ELR (cell line): ENCODE measurements around the gene CASQ1.

Experiments used
- DNase-seq: peaks from one replicate; pipeline ENCODE4 v3.0.0-alpha.2; 2015; ENCODE audit warnings: low read depth

Gene CASQ1

DNA sequence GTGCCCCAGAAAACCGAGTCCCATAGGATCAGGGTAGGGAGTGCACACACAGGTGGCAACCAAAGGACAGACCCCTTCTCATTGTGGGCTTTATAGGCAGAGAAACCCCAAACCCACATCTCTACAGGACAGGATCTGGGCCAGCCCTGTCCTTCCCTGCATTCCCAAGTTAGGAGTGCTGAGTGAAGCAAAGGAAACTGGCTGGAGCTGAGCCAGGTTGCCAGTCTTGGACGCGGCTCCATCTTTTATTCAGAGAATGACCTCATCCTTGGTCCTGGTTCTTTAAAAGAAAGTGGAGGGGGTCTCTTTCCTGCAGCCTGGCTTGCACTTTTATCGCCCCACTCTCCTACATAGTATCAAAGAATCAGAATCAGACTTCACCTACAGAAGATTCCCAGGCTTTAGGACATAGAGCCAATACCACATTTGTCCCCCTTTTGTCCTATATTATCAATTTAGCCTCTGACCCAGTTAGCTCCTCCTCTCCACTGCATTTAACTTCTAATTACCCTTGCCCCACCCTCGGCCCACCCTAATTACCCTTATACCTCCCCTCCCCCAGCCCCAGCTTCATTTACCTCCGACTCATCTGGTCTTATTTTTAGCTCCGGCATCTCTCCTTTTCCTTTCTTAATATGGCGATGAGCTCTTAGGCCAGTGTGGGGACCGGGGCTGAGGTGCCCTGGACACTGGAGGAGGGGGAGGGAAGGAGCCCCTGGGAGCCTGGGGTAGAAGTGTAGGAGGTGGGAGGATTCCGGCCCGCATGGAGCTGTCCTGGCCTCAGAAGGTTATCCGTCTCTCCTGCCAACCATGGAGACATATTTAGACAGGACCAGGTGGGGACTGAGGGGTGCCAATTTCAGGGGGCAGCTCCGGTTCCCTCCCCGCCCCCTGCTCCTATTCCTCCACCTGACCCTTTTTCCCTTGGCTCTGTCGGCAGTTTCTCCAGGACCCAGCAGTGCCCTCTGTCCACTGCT lies at the start of gene CASQ1:
CASQ1 (plus strand) TSS at position 927 of the 977 bp plus-strand sequence. CDS start 177 bp downstream, outside the sequence.
- peak; percentile 43 for DNase-seq

DNA sequence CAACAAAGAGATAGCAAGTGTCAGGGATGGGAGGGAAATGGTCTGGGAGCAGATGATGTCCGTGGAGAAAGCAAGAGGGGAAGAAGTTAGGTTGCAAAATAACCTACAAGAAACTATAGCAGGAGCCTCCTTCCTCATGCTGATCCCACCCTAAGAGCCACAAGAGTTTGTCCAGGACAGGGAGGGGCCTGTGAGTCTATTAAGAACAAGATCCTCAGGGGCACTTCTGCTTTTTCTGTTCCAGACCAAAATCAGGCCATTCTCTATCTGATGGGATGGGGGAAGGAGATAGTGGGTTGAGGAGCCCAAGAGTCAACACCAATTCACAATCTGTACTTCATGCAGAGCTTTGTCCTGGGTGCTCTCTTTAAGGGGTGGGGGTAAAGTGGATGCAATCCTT lies 46.7 kb upstream of the CASQ1 start:
- DNase-seq = no peak

DNA sequence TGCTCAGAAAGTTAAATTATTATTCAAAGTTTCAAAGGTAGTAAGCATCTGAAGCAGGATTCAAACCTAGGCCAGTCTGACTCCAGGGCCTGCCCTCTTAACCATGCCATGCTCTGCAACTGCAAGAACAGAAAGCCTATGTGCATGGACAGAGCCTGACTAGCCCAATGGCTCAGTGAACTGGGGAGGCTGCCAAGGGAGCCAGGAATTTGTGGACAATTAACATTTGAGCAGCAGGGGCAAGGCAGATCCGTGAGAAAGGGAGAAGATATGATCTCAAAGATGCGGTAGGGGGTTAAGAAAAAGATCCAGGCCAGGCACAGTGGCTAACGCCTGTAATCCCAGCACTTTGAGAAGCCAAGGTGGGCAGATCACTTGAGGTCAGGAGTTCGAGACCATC lies 45.5 kb upstream of the CASQ1 start:
- DNase-seq = peak; percentile 4

DNA sequence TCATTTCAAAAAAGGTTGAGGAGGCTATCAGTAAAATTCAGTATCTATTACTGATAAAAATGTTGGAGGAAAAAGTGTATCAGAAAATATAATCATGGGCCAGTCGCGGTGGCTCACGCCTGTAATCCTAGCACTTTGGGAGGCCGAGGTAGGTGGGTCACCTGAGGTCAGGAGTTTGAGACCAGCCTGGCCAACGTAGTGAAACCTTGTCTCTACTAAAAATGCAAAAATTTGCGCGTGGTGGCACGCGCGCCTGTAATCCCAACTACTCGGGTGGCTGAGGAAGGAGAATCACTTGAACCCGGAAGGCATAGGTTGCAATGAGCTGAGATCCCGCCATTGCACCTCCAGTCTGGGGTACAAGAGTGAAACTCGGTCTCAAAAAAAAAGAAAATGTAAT lies 44.3 kb upstream of the CASQ1 start:
- DNase-seq = no peak

DNA sequence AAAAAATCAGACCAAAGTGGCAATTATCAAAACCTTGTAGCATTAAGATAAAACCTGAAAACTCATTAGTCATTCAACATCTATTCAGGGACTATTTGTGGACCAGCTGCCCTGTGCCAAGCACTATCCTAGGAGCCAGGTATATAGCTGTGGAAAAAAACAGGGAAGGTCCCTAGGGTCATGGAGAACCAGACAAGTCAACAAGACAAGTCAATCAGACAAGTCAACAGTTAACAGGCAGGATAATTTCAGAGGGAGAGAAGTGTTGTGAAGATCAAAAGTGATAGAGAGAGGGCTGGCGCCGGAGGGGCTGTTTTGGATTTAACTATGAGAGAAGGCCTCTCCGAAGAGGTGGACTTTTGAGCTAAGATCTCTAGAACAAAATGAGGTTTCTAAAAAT lies 42.3 kb upstream of the CASQ1 start:
- no peak for DNase-seq

DNA sequence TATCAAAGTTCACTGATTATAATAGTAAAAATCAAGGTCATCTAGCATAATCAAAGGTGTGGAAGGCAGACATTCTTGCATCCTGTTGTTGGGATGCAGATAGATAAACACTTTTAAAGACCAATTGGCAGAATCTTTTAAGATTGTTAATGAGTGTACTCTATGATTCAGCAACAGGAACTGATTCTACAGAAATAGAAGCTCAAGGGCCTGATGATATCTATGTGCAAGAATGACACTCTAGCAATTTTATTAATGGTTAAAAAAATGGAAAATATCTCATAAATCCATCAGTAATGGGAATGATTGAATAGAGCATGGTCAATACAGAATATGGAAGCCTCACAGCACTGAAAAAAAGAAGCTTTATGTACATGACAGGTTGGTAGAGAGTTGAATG lies 41.1 kb upstream of the CASQ1 start:
- peak; percentile 40 for DNase-seq

DNA sequence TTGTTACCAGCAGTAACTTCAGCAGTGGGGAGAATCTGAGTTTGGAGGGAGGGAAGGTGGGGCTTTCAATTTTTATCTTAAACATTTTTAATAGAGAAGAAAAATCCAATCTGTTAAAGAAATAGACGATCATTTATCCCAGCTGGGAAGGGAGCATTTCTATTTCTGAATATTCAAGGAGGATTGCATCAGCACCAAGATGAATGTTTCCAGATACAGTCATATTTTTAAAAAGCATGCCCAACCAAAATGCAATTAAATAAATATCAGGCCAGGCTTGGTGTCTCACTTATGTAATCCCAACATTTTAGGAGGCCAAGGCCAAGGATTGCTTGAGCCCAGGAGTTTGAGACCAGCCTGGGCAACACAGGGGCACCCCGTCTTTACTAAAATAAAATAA lies 40.7 kb upstream of the CASQ1 start:
- peak; percentile 26 for DNase-seq

DNA sequence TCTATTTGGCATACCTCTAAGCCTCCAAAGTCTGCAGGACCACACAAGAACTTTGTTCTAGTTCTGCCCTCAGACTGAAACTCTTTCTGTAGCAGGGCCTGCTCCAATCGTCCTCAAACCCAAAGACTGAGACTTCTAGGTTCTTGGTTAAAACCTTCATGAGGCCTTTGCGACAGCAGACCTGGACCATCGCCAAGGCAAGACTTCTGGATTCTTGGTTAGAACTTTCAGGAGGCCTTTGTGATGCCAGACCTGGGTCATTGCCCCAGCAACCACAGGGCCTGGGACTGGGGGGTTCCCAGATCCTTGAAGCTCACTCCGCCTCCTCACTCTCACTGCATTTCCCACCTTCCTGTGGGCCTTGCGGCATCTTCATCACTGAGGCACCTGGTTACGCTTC lies 39.1 kb upstream of the CASQ1 start, which contains the start of gene ATP1A4:
ATP1A4 (plus strand) TSS at position 301 of the 400 bp plus-strand sequence. CDS start 438 bp downstream, outside the sequence.
- DNase-seq = no peak

DNA sequence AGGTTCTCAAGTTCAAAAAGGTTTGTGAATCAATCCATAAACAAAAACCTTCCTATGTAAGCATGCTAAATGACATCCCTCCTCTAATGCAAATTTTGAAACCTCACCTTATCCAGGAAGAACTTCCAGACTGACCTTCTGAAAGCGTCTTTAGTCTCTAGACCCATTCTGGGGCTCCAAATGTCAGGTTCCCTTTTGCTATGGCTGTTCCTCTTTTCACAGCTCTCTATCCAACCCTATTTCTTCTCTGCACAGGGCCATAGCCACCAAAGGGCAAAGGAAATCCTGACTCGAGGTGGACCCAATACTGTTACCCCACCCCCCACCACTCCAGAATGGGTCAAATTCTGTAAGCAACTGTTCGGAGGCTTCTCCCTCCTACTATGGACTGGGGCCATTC lies 35.6 kb upstream of the CASQ1 start:
- no peak for DNase-seq

DNA sequence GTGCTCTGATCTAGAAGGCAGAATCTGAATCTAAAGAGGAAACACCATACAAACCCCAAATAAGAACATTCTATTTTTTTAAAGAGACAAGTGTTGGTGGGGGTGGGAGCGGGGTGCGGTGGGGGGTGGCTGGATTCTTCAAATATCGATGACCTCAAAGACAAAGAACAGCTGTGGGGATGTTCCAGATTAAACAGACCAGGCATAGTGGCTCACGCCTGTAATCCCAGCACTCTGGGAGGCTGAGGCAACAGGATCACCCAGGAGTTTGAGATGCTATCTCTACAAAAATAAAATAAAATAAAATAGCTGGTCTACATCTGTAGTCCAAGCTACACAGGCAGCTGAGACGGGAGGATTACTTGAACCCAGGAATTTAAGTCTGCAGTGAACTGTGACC lies 34.0 kb upstream of the CASQ1 start:
- no peak for DNase-seq

DNA sequence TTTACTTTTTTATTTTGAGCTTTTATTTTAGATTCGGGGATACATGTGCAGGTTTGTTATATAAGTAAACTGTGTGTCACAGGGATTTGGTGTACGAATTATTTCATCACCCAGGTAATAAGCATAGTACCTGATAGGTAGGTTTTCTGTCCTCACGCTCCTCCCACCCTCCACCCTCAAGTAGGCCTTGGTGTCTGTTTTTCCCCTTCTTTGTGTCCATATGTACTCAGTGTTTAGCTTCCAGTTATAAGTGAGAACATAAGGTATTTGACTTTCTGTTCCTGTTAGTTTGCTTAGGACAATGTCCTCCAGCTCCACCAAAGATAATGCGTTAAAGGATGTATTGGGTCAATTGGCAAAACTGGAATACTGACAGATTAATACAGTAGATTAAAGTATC lies 33.2 kb upstream of the CASQ1 start:
- no peak for DNase-seq

DNA sequence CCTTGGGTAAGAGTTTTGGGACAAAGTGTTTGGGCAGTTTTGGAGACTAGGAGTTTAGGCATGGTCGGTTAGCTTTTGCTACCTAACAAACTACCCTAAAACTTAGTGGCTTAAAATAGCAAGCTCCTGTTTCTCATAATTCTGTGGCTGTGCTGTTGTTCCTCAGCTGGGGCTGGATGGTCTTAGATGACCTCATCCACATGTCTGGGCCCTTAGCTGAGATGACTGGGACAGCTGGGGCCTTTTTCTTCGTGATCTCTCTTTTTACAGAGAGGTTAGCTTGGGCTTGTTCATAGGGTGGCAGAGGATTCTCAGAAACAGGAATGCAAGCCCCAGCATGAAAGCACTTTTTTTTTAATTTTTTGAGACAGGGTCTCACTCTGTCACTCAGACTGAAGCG lies 32.3 kb upstream of the CASQ1 start:
- no peak for DNase-seq

DNA sequence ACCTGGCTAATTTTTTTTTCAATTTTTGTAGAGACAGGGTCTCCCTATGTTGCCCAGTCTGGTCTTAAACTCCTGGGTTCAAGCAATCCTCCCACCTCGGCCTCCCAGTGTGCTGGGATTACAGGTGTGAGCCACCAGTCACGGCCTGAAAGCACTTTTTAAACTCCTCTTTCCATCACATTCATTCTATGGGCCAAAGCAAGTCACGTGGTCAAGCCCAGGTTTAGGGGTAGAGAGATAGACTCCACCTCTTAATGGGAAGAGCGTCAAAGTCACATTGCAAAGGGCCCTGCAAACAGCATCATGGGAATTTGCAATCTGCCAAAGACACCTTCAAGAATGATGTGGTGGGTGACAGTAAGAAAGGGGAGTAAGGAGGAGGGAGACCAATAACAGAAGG lies 31.8 kb upstream of the CASQ1 start:
- DNase-seq = no peak

DNA sequence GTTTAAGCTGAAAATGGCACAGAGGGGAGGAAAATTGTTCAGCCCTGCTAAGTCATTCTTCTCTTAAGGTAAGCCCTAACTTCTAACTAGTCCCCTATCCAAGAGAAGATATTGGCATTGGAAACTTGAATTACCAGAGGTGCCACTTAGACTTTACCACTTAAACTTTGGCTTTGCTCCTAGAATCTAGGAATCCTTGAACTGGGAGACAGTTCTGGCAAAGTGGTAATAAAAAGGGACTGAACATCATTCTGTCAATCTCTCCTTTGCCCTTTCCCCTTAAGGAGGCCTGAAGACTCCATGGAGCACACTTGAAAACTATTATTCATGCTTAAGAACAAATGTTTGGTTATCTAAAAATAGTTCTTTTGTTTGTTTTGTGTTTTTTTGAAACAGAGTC lies 30.5 kb upstream of the CASQ1 start:
- no peak for DNase-seq

DNA sequence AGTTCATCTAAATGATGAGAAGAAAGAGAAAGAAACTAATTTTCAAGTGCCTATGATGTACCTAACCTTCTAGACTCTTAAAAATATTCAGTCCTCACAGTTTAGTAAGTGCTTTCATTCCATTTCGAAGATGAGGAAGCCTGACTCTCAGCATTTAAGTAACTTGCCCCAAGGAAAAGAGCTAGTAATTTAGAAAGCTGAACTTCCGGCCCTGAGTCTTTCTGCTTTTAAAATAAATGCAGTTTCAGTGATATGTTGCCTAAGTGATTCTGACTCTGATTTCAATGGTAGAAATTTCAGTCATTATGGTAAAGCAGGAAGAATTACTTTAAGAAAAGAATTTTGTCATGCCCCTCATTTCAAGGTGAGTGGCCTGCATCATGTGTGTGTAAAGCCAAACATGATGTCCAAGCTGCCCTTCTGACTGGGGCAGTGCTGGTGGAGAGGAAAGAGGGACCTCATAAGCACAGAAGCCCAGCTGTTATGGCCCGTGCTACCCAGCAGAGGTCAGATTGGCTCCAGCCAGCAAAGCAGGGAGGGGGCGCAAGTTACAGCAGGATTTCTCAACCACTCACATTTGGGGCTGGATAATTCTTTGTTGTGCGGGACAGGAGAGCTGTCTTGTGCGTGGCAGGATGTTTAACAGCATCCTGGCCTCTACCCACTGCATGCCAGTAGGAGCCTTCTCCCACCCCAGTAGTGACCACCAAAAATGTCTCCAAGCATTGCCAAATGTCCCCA lies 28.2 kb upstream of the CASQ1 start:
- DNase-seq = peak; percentile 38

DNA sequence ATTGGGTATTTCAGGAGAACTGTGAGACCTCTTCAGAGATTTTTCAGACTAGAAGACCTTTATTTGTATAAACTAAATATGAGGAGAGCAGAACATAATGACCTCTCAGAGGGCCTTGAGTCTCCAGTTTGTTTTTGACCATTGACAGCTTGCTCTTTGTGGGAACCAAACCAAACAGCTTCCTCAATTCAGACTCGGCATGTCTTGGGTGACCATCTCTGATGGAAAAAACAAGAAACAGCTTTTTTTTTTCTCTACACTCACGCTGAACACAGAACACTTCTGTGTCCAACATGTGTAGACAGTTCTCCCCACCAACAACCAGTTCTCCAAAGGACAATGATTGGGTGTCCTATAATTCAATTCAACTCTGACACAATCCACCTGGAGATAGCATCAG lies 27.4 kb upstream of the CASQ1 start:
- DNase-seq = no peak

DNA sequence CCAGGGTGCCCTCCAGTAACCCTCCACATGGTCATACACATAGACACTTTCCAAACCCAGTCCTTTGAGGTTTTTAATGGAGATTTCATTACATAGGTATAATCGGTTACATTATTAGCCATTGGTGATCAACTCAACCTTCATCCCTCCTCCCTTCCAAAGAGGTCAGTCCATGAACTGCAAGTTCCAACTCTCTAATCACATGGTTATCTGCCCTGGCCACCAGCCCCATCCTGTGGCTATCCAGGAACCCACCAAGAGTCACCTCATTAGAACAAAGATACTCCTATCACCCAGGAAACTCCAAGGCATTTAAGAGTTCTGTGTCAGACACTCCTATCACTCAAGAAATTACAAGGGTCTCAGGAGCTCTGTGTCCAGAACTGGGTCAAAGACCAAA lies 26.8 kb upstream of the CASQ1 start:
- DNase-seq = peak; percentile 17

DNA sequence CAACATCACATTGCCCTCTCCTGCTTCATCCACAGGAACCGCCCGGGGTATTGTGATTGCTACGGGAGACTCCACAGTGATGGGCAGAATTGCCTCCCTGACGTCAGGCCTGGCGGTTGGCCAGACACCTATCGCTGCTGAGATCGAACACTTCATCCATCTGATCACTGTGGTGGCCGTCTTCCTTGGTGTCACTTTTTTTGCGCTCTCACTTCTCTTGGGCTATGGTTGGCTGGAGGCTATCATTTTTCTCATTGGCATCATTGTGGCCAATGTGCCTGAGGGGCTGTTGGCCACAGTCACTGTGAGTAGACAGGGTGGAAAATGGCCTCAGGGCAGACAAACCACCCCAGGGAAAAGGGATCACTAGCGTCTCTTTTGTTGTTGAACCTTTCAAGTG lies 26.3 kb upstream of the CASQ1 start:
- DNase-seq = peak; percentile 10

DNA sequence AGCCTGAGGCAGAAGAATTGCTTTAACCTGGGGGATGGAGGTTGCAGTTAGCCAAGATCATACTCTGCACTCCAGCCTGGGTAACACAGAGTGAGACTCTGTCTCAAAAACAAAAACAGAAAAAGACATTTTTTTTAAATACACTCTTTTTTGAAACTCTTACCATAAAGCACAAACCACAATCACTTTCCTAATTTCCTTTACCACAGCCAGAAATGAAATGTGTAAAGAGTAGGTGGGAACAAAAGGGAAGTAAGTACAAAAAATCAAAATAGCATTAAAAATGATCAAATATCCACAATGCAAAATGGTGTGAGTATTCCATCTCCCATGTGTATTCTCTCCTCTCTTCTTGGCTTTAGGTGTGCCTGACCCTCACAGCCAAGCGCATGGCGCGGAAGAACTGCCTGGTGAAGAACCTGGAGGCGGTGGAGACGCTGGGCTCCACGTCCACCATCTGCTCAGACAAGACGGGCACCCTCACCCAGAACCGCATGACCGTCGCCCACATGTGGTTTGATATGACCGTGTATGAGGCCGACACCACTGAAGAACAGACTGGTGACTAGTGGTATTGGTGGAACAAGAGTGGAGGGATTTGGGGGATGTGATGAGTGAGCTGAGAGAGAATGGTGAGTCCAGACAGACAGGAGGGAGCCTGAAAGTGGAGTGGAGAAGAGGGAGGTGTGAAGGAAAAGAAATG lies 24.1 kb upstream of the CASQ1 start:
- DNase-seq = no peak

DNA sequence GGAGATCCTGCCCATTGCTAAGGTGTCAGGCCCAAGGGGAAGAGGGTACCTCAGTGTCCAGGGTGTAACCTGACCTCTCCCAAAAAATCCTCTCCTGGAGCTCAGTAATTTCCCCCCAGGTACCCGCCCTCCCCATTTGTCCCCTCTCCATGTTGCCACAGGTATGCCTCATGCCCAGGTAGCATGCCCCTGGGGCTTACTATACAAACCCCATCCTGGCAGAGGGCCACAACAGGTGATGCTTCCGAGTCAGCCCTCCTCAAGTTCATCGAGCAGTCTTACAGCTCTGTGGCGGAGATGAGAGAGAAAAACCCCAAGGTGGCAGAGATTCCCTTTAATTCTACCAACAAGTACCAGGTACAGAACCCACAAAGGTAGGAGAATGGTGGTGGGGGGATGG lies 23.3 kb upstream of the CASQ1 start:
- DNase-seq = no peak

DNA sequence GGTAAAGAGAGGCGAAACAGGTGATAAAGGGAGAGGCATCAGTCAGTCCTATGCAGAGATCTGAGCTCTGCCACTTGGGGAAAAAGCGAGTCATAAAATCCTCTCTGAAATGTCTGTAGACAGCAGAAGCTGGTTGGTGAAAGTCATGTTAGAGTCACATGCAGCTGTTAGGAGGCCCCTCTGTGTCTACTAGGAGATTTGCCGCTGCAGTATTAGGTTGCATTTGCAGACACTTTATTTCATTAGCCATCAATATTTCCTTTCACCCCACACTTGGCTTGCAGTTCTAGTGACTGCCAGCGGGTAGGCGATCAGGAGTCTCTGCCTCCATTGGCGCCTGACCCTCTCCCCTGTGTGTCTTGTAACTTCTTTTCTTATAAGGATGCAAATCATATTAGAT lies 22.8 kb upstream of the CASQ1 start:
- DNase-seq = peak; percentile 28

DNA sequence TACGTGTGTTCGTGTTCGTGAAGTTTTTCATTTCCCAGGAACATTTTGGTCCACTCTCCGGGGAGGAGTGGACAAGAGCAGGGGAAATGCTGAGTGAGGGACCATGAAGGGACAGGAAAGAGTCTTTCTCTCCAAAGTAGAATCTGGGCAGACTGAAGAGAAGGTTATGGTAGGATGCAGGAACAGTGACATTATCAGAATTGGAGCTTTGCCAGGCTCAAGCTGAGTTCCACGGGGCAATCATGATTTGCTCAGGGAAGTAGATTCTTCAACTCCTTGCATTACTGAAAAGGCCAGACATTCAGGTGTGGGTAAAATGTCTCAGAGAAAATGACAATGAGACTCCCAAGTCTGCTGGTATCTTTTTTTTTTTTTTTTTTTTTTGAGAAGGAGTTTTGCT lies 22.4 kb upstream of the CASQ1 start:
- DNase-seq = no peak
